HepG2 (cell line): ENCODE measurements around the gene USP32. TPM values are rescaled to one million over a fixed set of nuclear protein-coding genes. Genes with fewer than 3 reads are reported as not detected.
A peak's percentile ranks its signal among the peaks of the same experiment; 100 is the strongest.

Experiments used
- ARNTL ChIP-seq: sonication (generic); formaldehyde crosslinking; IDR thresholded peaks from 2 replicates; pipeline ENCODE4 v1.4.0; 2020; ENCODE audit warnings: mild to moderate bottlenecking, missing genetic modification reagents
- BHLHE40 ChIP-seq: IDR thresholded peaks from 2 replicates; pipeline ENCODE4 v1.6.1; 2011; ENCODE audit warnings: low read length, improper control_type of control experiment
- CBX5 ChIP-seq: sonication (generic); formaldehyde crosslinking; IDR thresholded peaks from 2 replicates; pipeline ENCODE4 v1.4.0; 2020; ENCODE audit warnings: missing genetic modification reagents, borderline replicate concordance
- FOXO1 ChIP-seq: sonication (generic); formaldehyde crosslinking; IDR thresholded peaks from 2 replicates; pipeline ENCODE4 v1.4.0; 2020; ENCODE audit warnings: missing genetic modification reagents
- GMEB2 ChIP-seq: IDR thresholded peaks from 2 replicates; pipeline ENCODE4 v1.6.1; 2016; ENCODE audit warnings: missing biosample characterization, missing genetic modification reagents, low read depth
- GTF3A ChIP-seq: sonication (generic); formaldehyde crosslinking; conservative IDR thresholded peaks from 2 replicates; pipeline ENCODE4 v1.4.0; 2020; ENCODE audit warnings: mild to moderate bottlenecking, missing genetic modification reagents
- KLF15 ChIP-seq: sonication (generic); formaldehyde crosslinking; IDR thresholded peaks from 2 replicates; pipeline ENCODE4 v1.8.1; 2023; ENCODE audit warnings: borderline replicate concordance, mild to moderate bottlenecking, inconsistent platforms, missing genetic modification reagents, mixed read lengths
- MEIS1 ChIP-seq: sonication (generic); formaldehyde crosslinking; IDR thresholded peaks from 2 replicates; pipeline ENCODE4 v1.9.0; 2021; ENCODE audit warnings: mild to moderate bottlenecking, missing genetic modification reagents, moderate library complexity, borderline replicate concordance
- PHF21A ChIP-seq: sonication (generic); formaldehyde crosslinking; IDR thresholded peaks from 2 replicates; pipeline ENCODE4 v1.5.0; 2020; ENCODE audit warnings: mild to moderate bottlenecking, missing genetic modification reagents
- SAFB2 ChIP-seq: sonication (generic); formaldehyde crosslinking; IDR thresholded peaks from 2 replicates; pipeline ENCODE4 v1.5.1; 2020; ENCODE audit warnings: missing genetic modification reagents, low read depth, mild to moderate bottlenecking, borderline replicate concordance
- TAF1 ChIP-seq: sonication (generic); formaldehyde crosslinking; IDR thresholded peaks from 2 replicates; pipeline ENCODE4 v1.4.0; 2020; ENCODE audit warnings: missing genetic modification reagents
- TEAD3 ChIP-seq: optimal IDR thresholded peaks from 2 replicates; pipeline ENCODE3; 2016; ENCODE audit warnings: borderline replicate concordance
- THAP9 ChIP-seq: sonication (generic); formaldehyde crosslinking; IDR thresholded peaks from 2 replicates; pipeline ENCODE4; 2020; ENCODE audit warnings: missing genetic modification reagents, mild to moderate bottlenecking, borderline replicate concordance
- U2AF2 ChIP-seq: fragments of 200-400 bp; formaldehyde crosslinking; IDR thresholded peaks from 2 replicates; pipeline ENCODE4 v1.6.1; 2017; ENCODE audit warnings: low read depth, mild to moderate bottlenecking, low read length
- ZFAT ChIP-seq: sonication (generic); formaldehyde crosslinking; conservative IDR thresholded peaks from 2 replicates; pipeline ENCODE4 v1.8.1; 2023; ENCODE audit warnings: missing genetic modification reagents, inconsistent platforms
- ZNF253 ChIP-seq: sonication (generic); formaldehyde crosslinking; IDR thresholded peaks from 2 replicates; pipeline ENCODE4 v1.8.0; 2022; ENCODE audit warnings: mild to moderate bottlenecking, missing genetic modification reagents, borderline replicate concordance
- ZNF263 ChIP-seq: sonication (generic); formaldehyde crosslinking; IDR thresholded peaks from 2 replicates; pipeline ENCODE4 v1.4.0; 2020; ENCODE audit warnings: missing genetic modification reagents
- ZNF543 ChIP-seq: sonication (generic); formaldehyde crosslinking; IDR thresholded peaks from 2 replicates; pipeline ENCODE4 v1.4.0; 2020; ENCODE audit warnings: mild to moderate bottlenecking, missing genetic modification reagents
- ZNF570 ChIP-seq: sonication (generic); formaldehyde crosslinking; IDR thresholded peaks from 2 replicates; pipeline ENCODE4 v1.4.0; 2020; ENCODE audit warnings: mild to moderate bottlenecking, missing genetic modification reagents, borderline replicate concordance
- ZNF772 ChIP-seq: sonication (generic); formaldehyde crosslinking; IDR thresholded peaks from 2 replicates; pipeline ENCODE4 v1.5.0; 2020; ENCODE audit warnings: mild to moderate bottlenecking, missing genetic modification reagents
- ZNF773 ChIP-seq: sonication (generic); formaldehyde crosslinking; IDR thresholded peaks from 2 replicates; pipeline ENCODE4 v1.4.0; 2020; ENCODE audit warnings: missing genetic modification reagents, borderline replicate concordance
- ZNF850 ChIP-seq: sonication (generic); formaldehyde crosslinking; conservative IDR thresholded peaks from 2 replicates; pipeline ENCODE4 v1.9.0; 2021; ENCODE audit warnings: mild to moderate bottlenecking, missing genetic modification reagents
- polyA plus RNA-seq, 8 experiments: library from polyadenylated mRNA; depleted of rRNA in 3 of 8; stranded (reverse) in 7 of 8; unstranded in 1 of 8; fragments of >200 nt; fragmentation: Illumina TruSeq in 4 of 8; extraction: Trizol in 4 of 8; gene quantifications; 2 replicates each; pipeline versions ENCODE4 v1.2.1 to v1.2.3, GENCODE V29; 2011 to 2016; ENCODE audit warnings: low read depth in 4 of 8, missing spikeins in 1 of 8, mixed read lengths in 1 of 8; ENCODE audit not compliant: insufficient read depth in 1 of 8
- total RNA-seq, 5 experiments: library from RNA; depleted of rRNA; stranded (reverse); fragments of >200 nt; fragmentation: Illumina TruSeq; extraction: Trizol; gene quantifications; 2 replicates each; pipeline ENCODE4 v1.2.3, GENCODE V29; 2016; ENCODE audit warnings: low read depth in 1 of 5
- TF ChIP-seq, protein P1 (sequence below): sonication (generic); formaldehyde crosslinking; IDR thresholded peaks from 2 replicates; pipeline ENCODE4 v1.4.0; 2020; ENCODE audit warnings: mild to moderate bottlenecking, missing genetic modification reagents
- TF ChIP-seq, protein P2 (sequence below): sonication (generic); formaldehyde crosslinking; IDR thresholded peaks from 2 replicates; pipeline ENCODE4 v1.4.0; 2020; ENCODE audit warnings: missing genetic modification reagents, mild to moderate bottlenecking, borderline replicate concordance

Gene USP32
- total and polyA plus RNA-seq, 2 of the 13 experiments (the other 11 are each of a cell fraction or from before 2014, with no cell fraction given) = 24.9 to 39.9 TPM

- TF ChIP-seq ARNTL (CRISPR knock-in tag) = peak; percentile 92
- TF ChIP-seq FOXO1 (CRISPR knock-in tag) = no peak; the same call in 1 of the 2 replicates
- peak; percentile 83; the same call in 1 of the 2 replicates for TF ChIP-seq ZNF543 (CRISPR knock-in tag)
- peak; percentile 23 for TF ChIP-seq GTF3A (CRISPR knock-in tag)
- peak; percentile 97 for TF ChIP-seq PHF21A
- peak; percentile 96 for TF ChIP-seq GMEB2 (CRISPR knock-in tag)
- TF ChIP-seq TAF1 (CRISPR knock-in tag) = peak; percentile 70
- no peak for TF ChIP-seq ZFAT (CRISPR knock-in tag)
- no peak for TF ChIP-seq ZNF263 (CRISPR knock-in tag)
- TF ChIP-seq SAFB2 (CRISPR knock-in tag) = peak; percentile 45; the same call in 1 of the 2 replicates
- peak; percentile 63; the same call in 1 of the 2 replicates for TF ChIP-seq ZNF570 (CRISPR knock-in tag)
- TF ChIP-seq ZNF773 (CRISPR knock-in tag) = no peak
- TF ChIP-seq CBX5 (CRISPR knock-in tag) = peak; percentile 15; the same call in 1 of the 2 replicates
- TF ChIP-seq U2AF2 = peak; percentile 83; the same call in 1 of the 2 replicates
- 0 out of 2 replicates have a peak, but pooled peaks have one; percentile 13 for TF ChIP-seq ZNF253 (CRISPR knock-in tag)
- TF ChIP-seq, protein P1, sequence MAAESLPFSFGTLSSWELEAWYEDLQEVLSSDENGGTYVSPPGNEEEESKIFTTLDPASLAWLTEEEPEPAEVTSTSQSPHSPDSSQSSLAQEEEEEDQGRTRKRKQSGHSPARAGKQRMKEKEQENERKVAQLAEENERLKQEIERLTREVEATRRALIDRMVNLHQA (CRISPR knock-in tag) = no peak
- 0 out of 2 replicates have a peak, but pooled peaks have one; percentile 57 for TF ChIP-seq MEIS1 (CRISPR knock-in tag)
- TF ChIP-seq, protein P2, sequence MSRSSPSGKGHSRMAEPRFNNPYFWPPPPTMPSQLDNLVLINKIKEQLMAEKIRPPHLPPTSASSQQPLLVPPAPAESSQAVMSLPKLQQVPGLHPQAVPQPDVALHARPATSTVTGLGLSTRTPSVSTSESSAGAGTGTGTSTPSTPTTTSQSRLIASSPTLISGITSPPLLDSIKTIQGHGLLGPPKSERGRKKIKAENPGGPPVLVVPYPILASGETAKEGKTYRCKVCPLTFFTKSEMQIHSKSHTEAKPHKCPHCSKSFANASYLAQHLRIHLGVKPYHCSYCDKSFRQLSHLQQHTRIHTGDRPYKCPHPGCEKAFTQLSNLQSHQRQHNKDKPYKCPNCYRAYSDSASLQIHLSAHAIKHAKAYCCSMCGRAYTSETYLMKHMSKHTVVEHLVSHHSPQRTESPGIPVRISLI (CRISPR knock-in tag) = no peak
- TF ChIP-seq THAP9 (CRISPR knock-in tag) = peak; percentile 92
- TF ChIP-seq BHLHE40 = peak; percentile 92; the same call in 1 of the 2 replicates
- TF ChIP-seq TEAD3 (CRISPR knock-in tag) = peak; percentile 45
- no peak; the same call in 1 of the 2 replicates for TF ChIP-seq ZNF850 (CRISPR knock-in tag)
- TF ChIP-seq KLF15 = no peak
- TF ChIP-seq ZNF772 (CRISPR knock-in tag) = peak; percentile 74
These were observed at the start of gene USP32 (continued) for GRCh38 chr17:60392042-60392844.
